BJ (cell line): ENCODE data around the gene EIF4A3. TPM values are rescaled to one million over a fixed set of nuclear protein-coding genes. Genes with fewer than 3 reads are reported as not detected.

ENCODE experiments used
- CTCF ChIA-PET: fragments of 350-600 bp; formaldehyde crosslinking; extraction: SDS; loops from one replicate; lab custom pipeline; 2021; ENCODE audit warnings: antibody characterized with exemption, inconsistent platforms; lab: Yijun Ruan, JAX
- POLR2A ChIA-PET: fragments of 300-600 bp; sonication (Branson Sonifier 250); formaldehyde crosslinking; extraction: SDS; loops from one replicate; lab custom pipeline; 2021; ENCODE audit warnings: antibody characterized with exemption; lab: Charles Lee
- DNase-seq: peaks from one replicate; pipeline ENCODE4 v3.0.0-alpha.2; 2011; ENCODE audit warnings: low read depth
- H3K27me3 ChIP-seq: 2 replicates; pipeline ENCODE4 v1.6.0; 2011; ENCODE audit warnings: low read length; ENCODE audit not compliant: control insufficient read depth, insufficient read depth
- H3K36me3 ChIP-seq: 2 replicates; pipeline ENCODE4 v1.5.1; 2011; ENCODE audit warnings: low read length; ENCODE audit not compliant: control insufficient read depth, insufficient read depth
- H3K4me3 ChIP-seq: 2 replicates; pipeline ENCODE4 v1.5.1; 2011; ENCODE audit warnings: low read depth, mild to moderate bottlenecking, control low read depth, low read length
- polyA plus RNA-seq: library from polyadenylated mRNA; depleted of rRNA; stranded (reverse); fragments of >200 nt; gene quantifications from 2 replicates; pipeline ENCODE4 v1.2.3, GENCODE V29; 2011
- TF ChIP-seq, protein P1 (sequence below): IDR thresholded peaks from 2 replicates; pipeline ENCODE4 v1.5.1; 2011; ENCODE audit warnings: low read depth, mild to moderate bottlenecking, control low read depth, inconsistent platforms, low read length, moderate library complexity; ENCODE audit not compliant: insufficient read depth

Gene EIF4A3
- polyA plus RNA-seq, 1 experiment: 89.4 TPM

DNA sequence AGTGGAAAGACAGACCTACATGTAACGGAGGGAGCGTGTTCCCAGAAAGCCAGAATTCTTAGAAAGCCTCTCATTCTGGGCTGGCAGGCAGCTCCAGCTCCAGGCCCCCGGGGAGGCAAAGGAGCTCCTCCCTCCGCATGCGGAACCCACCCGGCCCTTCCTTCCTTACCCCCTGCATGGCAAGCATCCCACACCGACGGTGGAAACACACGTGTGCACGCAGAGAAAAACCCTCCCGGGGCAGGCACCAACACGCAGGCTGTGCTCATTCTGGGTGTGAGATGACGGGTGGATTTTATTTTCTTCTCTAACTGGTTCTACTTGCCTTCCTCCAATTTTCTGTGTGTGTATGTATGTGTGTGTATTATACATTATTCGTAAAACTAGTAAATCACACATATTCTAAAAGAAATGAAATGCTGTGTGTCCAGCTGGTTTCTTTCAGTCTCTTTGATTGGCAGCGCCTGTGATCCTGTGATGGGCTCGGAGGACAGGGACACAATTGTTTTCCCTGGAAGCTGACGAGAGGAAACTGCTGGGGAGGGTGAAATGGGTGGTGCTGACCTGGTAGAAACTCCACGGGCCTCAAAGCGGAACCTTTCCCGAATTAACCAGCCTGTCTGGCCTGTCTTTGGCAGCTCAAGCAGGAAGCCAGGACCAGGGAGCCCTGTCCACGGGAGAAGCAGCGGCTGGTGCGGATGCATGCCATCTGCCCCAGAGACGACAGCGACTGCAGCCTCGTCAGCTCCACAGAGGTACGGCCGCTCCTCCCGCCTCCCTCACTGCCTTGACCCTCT is 45.1 kb upstream of the EIF4A3 start:
- ChIA-PET CTCF (interaction anchor here (0.7 to 1.5 kb wide), 4 partner anchors 35 to 109 kb away, joined by 3 read pairs; no protein-coding TSS in a partner anchor), POLR2A (no interaction called here)
- no peak for DNase-seq
- H3K27me3 ChIP-seq: peaks cover 4% of the 10 kb centered on the region
- H3K4me3 ChIP-seq: no peak overlapping the region
- H3K36me3 ChIP-seq: no peaks in the 10 kb centered on the region
- TF ChIP-seq, protein P1, sequence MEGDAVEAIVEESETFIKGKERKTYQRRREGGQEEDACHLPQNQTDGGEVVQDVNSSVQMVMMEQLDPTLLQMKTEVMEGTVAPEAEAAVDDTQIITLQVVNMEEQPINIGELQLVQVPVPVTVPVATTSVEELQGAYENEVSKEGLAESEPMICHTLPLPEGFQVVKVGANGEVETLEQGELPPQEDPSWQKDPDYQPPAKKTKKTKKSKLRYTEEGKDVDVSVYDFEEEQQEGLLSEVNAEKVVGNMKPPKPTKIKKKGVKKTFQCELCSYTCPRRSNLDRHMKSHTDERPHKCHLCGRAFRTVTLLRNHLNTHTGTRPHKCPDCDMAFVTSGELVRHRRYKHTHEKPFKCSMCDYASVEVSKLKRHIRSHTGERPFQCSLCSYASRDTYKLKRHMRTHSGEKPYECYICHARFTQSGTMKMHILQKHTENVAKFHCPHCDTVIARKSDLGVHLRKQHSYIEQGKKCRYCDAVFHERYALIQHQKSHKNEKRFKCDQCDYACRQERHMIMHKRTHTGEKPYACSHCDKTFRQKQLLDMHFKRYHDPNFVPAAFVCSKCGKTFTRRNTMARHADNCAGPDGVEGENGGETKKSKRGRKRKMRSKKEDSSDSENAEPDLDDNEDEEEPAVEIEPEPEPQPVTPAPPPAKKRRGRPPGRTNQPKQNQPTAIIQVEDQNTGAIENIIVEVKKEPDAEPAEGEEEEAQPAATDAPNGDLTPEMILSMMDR: no peak

DNA sequence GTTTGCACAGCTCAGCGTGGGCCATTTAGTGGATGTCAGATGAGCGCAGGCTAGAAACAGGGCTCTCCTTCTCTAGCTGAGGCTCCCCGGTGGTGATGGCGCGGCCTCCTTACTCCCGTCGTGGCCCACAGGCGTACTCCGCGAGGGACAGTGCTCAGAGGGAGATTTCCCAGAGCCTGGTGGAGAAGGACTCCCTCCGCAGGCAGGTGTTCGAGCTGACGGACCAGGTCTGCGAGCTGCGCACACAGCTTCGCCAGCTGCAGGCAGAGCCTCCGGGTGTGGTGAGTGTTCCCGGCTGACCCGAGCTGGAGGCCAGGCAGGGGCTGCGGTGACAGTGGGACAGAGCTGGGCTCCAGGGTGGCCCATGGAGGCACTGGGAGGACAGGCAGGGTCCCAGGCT is 44.3 kb upstream of the EIF4A3 start:
- no peak overlapping the region for H3K4me3 ChIP-seq
- DNase-seq: no peak
- H3K36me3 ChIP-seq: no peaks in the 10 kb centered on the region
- peaks cover 4% of the 10 kb centered on the region for H3K27me3 ChIP-seq
- TF ChIP-seq, protein P1: no peak
- ChIA-PET CTCF (interaction anchor here (0.7 to 1.0 kb wide), 3 partner anchors 61 to 108 kb away, joined by 3 read pairs; no protein-coding TSS in a partner anchor), POLR2A (no interaction called here)

DNA sequence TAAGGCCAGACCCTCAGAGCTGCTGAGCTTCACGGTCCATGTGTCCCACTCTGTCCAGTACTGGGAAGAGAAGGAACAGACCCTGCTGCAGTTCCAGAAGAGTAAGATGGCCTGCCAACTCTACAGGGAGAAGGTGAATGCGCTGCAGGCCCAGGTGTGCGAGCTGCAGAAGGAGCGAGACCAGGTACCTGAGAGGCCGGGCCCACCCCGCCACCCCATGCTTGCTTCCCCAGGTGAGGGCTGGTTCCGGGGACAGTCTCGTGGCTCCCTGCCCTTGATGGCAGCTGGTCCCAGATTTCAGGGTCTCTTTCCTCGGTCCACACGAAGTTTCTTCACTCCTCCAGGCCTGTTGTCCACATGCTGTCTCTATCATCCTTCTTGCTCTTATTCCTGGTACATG is 43.8 kb upstream of the EIF4A3 start:
- Histone ChIP-seq H3K36me3 (no peaks in the 10 kb centered on the region), H3K27me3 (peaks cover 4% of the 10 kb centered on the region), H3K4me3 (no peak overlapping the region)
- ChIA-PET POLR2A (no interaction called here), CTCF (no interaction called here)
- TF ChIP-seq, protein P1: no peak
- DNase-seq: no peak

DNA sequence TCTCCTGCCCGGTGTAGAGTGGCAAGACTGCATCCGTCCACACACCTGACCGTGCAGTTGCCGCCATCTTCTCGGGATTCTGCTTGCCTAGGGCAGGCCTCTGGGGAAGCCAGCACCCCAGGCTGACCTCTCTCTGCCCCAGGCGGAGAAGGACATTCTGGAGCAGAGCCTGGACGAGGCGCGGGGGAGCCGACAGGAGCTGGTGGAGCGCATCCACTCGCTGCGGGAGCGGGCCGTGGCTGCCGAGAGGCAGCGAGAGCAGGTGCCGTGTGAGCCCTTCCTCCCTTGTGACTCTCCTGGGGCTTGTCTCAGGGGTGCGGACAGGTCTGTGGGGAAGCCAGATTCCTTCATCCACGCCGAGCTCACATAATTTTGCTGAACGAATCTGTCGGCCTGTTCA is 42.7 kb upstream of the EIF4A3 start:
- ChIA-PET POLR2A (no interaction called here), CTCF (interaction anchor here (0.6 kb wide), 1 partner anchor 87 kb away, joined by 4 read pairs; no protein-coding TSS in a partner anchor)
- H3K4me3 ChIP-seq: no peak overlapping the region
- no peak for DNase-seq
- H3K27me3 ChIP-seq: peaks cover 4% of the 10 kb centered on the region
- TF ChIP-seq, protein P1: no peak
- H3K36me3 ChIP-seq: no peaks in the 10 kb centered on the region

DNA sequence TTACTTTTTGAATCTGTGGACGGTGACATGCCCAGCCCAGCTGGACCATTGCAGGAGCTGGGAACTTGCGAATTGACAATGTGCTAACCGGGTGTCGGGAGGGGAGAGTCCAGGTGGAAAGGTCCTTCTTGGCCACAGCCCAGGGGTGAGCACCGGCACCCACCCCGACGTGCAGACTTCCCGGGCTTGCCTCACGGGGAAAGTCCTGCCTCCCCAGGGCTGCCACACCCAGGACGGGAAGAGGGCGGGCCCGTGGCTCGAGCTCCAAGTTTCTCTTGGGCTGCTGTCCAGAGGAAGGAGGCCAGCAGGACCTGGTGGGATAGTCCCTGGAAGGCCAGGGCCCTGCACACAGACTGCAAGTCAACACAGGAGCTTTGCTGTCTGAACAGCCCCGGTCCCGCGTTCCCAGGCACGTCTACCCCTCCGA is 40.6 kb upstream of the EIF4A3 start:
- ChIA-PET CTCF (interaction anchor here (1.1 to 2.1 kb wide), 4 partner anchors 8 to 105 kb away, joined by 3 to 8 read pairs (median 4); no protein-coding TSS in a partner anchor), POLR2A (no interaction called here)
- peaks cover 5% of the 10 kb centered on the region for H3K27me3 ChIP-seq
- no peak overlapping the region for H3K4me3 ChIP-seq
- DNase-seq: no peak
- TF ChIP-seq, protein P1: no peak
- no peaks in the 10 kb centered on the region for H3K36me3 ChIP-seq
